Left ventricle myocardium superior (tissue), 1 donor: Measurements from ENCODE around the gene LSM5. TPM values are rescaled to one million over a fixed set of nuclear protein-coding genes. Genes with fewer than 3 reads are reported as not detected.
"Not testable (repeated sequence)": the region's sequence is repeated elsewhere in the genome, so short reads cannot be mapped to it uniquely, and the experiment has no call there.

Experiments
- ATAC-seq: fragments of 200-7000 bp; cut with Tn5 transposase; one replicate; pipeline ENCODE4 v1.9.1; 2020; ENCODE audit warnings: mild to moderate bottlenecking, moderate library complexity
- DNase-seq: peaks from one replicate; pipeline ENCODE4 v3.0.0-alpha.2; 2020
- intact Hi-C: fragments of 100-400 bp; cut with micrococcal nuclease; formaldehyde crosslinking; loops from one replicate; pipeline ENCODE4 v1.11.0; 2022
- total RNA-seq: library from RNA; stranded (reverse); fragmentation: NEBNext Ultra II Directional; extraction: Animal tissue kit (Norgen Biotek cat#: 25700); gene quantifications from one replicate; pipeline ENCODE4 v1.2.1, GENCODE V29; 2021
- donor health status: DM: no; HTN: yes; CAD: no; lungs with severe emphysema.

LSM5 gene
- total RNA-seq, 1 donor from 2014 or later = 41.8 TPM

DNA sequence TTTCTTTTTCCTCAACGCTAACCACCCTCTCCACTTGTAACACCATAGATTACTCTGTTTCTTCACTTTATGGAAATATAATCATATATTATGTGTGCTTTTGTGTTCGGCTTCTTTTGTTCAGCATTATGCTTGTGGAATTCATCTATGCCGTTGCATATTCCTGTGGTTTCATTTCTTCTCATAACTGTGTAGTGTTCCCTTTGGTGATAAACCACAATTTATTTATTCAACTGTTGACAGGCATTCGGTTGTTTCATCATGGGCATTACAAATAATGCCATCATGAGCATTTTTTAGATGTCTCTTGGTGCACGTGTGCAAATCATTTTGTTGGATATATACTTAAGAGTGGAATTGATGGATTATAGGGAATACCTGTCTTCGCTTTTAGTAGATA lies 17.2 kb upstream of the LSM5 start:
- intact Hi-C loops = no loop called here
- DNase-seq (no peak), ATAC-seq (no peak)

DNA sequence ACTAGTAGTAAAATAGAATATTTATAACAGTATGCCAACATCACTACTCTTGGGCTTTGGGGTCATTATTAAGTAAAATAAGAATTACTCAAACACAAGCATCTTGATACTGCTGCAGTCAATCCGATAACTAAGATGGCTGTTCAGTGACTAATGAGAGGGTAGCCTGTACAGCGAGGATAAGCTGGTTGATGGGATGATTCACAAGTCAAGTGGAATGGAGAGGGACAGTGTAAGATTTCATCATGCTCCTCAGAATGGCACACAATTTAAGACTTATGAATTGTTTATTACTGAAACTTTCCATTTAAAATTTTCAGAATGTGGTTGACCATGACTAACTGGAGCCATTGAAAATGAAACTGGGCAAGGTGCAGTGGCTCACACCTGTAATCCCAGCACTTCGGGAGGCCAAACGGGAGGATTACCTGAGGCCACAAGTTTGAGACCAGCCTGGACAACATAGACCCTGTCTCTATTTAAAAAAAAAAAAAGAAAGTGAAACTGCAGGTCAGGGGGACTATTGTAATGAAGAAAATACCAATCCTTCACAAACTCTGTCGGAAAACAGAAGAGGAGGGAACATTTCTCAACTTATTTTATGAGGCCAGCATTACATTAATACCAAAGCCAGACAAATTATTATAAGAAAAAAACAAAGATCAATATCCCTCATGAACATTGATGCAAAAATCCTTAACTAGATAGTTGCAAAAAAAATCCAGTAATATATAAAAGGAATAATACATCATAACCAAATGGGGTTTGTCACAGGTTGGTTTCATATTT lies 16.3 kb upstream of the LSM5 start:
- intact Hi-C loops = no loop called here
- DNase-seq (no peak), ATAC-seq (no peak)

DNA sequence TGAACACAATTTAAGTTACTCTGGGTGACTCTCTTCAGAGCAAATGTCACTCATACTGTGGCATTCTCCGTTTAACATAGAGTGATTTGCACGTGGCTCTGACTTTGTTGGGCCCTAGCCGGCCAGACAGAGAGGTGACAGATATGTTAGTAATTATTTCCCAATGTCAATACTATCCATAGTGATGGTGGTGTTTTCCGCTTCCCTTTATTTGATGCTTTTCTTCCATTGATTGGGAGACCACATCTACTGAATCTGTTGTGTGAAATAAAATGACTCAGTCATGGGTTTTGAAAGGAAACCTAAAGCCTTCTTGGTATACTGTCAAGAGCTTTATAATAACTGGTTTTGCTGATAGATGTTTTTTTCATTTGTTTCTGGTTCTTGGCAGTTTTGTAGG lies 12.5 kb upstream of the LSM5 start:
- intact Hi-C loops = no loop called here
- ATAC-seq (no peak), DNase-seq (no peak)

DNA sequence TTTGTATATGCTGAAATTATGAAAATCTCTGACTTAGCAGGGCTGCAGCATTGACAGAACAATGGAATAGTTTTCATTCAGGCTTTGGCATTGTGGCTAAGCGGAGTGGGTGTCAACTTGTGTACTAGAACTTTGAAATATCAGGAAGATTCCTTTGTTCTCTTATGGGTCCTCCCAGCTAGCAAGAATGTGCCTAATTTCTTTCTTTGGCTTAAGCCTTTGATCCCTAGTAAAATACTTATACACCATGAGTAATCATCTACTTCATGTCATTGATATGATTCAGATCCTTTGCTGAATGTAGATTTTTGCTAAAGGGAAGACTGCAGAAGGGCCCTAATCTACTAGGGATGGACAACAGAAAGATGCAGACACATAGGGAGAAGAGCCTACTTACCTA lies 11.3 kb upstream of the LSM5 start:
- DNase-seq (no peak), ATAC-seq (peak; percentile 39)
- intact Hi-C loops = no loop called here

DNA sequence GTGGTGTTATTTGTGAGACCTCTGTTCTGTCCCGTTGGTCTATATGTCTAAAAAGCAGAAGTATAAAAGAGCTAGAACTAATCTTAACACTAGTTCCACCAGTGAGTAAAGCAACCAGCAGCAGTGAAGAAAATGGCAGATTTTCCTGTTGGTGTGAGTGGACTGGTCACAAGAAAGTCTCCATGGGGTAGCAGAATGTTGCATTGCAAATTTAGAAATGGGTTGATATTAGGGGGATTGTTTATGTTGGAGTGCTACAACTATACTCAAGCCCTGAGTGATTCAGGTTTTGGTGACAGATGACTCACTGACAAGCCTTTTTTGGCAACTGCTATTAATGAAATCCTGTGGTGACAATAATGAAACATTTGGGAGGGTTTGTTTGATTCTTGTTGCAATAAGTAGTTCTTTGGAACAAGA lies 10.8 kb upstream of the LSM5 start:
- DNase-seq = no peak
- intact Hi-C loops = no loop called here
- ATAC-seq = peak; percentile 36

DNA sequence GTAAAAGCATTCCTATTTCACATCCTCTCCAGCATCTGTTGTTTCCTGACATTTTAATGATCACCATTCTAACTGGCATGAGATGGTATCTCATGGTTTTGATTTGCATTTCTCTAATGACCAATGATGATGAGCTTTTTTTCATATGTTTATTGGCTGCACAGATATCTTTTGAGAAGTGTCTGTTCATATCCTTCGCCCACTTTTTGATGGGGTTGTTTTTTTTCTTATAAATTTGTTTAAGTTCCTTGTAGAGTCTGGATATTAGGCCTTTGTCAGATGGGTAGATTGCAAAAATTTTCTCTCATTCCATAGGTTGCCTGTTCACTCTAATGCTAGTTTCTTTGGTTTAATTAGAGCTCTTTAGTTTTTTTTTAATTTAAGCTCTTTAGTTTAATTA lies 10.0 kb upstream of the LSM5 start:
- DNase-seq, intact Hi-C loops, ATAC-seq: not testable (repeated sequence)

DNA sequence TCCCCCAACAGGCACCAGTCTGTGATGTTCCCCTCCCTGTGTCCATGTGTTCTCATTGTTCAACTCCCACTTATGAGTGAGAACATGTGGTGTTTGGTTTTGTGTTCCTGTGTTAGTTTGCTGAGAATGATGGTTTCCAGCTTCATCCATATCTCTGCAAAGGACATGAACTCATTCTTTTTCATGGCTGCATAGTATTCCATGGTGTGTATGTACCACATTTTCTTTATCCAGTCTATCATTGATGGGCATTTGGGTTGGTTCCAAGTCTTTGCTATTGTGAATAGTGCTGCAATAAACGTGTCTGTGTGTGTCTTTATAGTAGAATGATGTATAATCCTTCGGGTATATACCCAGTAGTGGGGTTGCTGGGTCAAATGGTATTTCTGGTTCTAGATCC lies 9.6 kb upstream of the LSM5 start:
- ATAC-seq, intact Hi-C loops, DNase-seq: not testable (repeated sequence)

DNA sequence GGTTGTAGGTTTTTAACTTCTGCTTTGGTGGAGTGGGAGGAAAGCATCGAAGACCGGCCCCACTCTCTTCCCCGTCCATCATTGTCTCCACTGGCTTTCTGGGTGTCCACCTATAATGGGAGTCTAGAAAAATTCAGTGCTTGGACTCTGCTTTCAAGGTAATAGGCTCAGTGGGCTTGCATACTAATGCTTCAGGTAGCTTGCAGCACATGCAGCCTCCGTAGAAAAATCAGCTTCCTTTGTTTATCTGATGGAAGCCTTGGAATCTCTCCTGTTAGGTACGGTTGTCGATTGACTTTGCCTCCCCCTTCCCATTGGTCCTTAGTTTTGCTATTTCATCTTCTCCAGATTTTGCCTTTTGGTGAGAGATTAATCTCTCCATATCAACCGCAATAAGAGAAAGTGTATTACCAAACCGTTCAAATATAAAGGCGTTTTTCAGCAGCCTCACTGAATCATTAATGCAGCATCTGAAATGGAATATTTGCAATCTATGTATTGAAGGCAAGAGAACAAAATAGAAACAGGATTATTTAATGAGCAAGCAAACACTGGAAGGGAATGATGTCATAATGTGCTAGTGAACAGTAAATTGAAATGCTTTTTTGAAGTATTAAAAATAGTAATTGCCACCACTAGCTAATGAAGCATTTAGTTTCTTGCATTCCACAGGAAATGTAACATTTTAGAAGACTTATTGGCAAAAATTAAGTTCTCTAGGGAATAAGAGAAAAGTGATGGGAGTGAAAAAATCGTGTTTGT lies 6.1 kb upstream of the LSM5 start:
- no peak for ATAC-seq
- intact Hi-C loops = no loop called here

DNA sequence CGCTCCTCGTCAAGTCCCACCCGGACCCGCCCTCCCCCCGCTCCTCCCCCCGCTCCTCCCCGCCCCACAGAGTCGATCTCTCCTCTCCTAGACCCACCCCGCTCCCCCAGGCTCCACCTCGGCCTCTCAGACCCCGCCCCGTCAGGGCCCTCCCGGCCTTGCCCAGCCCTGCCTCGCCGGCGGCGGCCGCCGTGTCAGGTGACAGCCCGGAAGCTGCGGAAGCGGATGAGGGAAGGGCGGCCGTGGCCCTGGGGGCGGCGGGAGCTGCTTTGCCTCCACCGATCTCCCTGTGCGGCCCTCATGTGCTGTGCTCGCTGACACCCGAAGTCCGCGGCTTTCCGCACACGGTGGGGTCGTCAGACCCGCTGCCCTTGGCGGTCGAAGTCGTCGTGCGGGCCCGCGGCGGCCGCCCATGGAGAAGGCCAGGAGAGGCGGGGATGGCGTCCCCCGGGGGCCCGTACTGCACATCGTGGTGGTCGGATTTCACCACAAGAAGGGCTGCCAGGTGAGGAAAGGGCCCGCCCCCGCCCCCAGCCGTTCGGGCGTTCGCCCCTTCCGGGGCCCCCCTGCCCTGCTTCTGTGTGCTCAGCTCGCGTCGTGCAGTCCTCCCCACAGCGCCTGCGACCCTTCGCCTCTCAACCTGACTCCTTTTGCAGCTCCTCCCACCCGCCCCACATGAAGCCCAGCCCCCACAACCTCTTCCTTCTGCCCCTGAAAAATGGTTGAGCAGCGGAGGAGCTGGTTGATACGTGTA lies 5.3 kb upstream of the LSM5 start, which contains the start of gene AVL9:
Gene AVL9, plus strand, starts transcription at position 192 of the 754 bp plus-strand sequence. Its CDS starts 221 bp downstream, at position 413.
- DNase-seq = peak; percentile 99
- intact Hi-C loops = no loop called here

More for the DNA sequence above, 6.1 kb upstream of the LSM5 start:
- no peak for DNase-seq

DNA sequence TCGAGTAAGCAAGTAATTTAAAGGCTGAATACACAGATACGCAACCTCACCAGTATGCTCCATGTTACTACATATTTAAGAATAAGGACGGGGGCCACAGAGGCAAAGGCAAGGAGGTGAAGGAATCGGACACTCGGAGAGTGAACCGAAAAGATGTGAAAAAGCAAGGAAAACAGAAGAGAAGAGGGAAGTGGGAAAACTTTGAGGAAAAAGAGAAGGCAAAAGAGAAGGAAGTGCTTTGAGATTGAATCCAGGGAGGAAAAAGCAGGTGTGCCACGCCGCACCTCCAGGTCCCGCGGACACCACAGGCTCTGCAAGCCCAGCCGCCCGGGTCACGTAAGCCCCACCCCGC lies 4.7 kb upstream of the LSM5 start:
- DNase-seq (no peak), ATAC-seq (peak; percentile 14)
- intact Hi-C loops = no loop called here

More for the DNA sequence above, 5.3 kb upstream of the LSM5 start, which contains the start of gene AVL9:
- peak; percentile 98 for ATAC-seq

DNA sequence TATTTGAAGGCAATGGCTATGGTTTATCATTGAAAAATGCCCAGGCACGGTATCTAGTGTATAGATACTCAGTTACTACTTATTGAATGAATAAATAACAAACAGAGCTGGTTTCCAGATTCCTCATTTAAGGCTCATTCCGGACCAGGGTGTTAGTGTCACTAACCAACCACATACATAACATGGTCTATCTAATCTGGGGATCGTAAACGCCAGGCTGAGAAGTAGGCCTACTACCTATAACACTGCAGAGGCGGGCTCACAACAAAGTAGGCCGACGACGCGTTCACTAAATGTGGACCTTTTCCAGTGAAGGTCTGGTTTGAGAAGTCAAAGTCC lies 423 bp downstream of the LSM5 start:
- intact Hi-C loops = no loop called here
- ATAC-seq = no peak
- DNase-seq = no peak

DNA sequence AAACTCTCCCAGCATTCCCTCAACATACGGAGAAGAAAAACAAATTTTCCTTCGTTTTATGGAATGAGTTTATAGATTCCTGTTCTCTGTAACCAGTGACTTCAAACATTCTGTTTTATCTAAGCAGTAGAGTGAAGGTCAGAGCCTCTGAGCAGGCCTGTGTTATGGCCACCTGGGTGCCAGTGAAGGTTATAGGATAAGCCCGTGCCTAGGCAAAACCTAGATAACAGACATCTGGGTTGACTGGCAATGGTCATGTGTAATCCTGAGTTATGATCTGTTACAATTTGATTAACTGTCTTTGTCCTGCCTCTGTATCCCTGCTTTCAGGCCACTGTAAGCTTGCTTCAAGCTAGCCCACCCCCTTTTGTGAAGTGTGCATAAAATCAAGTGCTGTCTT lies 8.3 kb downstream of the LSM5 start:
- intact Hi-C loops = no loop called here
- DNase-seq (no peak), ATAC-seq (peak; percentile 66)

DNA sequence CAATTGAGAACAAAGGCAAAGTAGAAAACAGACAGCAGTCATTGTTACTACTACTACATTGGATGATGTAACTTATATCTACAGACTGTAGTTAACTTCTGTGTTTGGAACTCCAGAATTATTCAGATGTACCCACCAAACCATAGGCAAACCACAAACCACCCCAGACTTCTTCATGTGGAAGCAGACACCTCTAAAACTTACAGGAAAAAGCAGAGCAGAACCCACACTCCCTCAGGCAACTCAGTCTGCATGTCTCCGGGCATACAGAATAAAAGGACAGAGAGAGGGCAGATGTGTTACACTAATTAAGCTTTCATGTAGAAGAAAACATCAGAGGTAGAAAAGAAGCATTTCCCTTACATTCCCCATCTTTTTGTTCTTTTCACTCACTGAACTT lies 9.0 kb downstream of the LSM5 start:
- no peak for DNase-seq
- intact Hi-C loops = no loop called here
- no peak for ATAC-seq

DNA sequence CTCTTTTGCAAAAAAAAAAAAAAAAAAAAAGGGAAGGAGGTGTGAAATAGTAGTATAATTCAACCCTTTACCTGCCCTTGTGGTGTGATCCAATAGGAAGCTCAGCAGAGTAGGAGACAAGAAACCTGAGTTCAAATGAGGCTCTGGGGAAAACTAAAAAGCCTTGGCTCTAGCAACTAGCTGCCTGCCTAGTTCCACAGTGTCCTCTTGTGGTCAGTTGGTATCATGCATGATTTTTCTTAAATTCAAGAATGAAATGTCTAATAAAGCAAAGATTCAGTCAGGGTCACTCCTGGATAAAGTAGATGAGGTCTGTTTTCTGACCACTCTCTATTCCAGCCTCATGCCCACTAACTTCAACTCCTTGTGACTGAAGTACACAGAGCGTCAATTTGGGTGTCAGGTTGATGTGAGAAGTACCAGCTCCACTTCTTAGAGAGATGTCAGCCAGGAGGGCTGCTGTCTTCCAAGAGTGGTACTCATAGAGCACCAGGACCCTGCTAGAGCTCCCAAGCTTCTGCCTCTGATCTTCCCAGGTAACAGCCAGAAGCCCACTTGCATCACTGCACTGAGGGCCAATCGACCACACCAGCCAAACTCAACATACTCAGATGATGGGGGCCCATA lies 10.5 kb downstream of the LSM5 start:
- no peak for ATAC-seq
- intact Hi-C loops = loop anchor here (5.0 to 10.0 kb wide), 2 partner anchors 272 to 735 kb away; no protein-coding TSS in a partner anchor
- DNase-seq = no peak

DNA sequence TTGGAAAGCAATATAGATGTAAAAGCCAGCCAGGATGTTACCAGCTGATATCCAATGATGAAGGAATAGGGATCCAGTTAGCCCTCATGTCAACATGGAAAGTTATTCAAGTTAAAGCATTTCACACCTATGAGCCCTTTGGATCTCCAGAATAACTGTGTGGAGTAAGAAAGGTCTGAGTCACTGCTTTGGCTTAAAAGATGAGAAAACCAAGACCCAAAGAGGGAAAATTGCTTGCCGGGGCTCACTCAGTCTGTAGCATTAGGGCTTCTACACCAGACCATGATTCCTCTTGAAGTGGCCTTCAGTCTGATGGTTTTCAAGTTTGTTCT lies 12.6 kb downstream of the LSM5 start:
- DNase-seq (no peak), ATAC-seq (no peak)
- intact Hi-C loops = loop anchor here (5.0 to 10.0 kb wide), 2 partner anchors 270 to 733 kb away; no protein-coding TSS in a partner anchor

DNA sequence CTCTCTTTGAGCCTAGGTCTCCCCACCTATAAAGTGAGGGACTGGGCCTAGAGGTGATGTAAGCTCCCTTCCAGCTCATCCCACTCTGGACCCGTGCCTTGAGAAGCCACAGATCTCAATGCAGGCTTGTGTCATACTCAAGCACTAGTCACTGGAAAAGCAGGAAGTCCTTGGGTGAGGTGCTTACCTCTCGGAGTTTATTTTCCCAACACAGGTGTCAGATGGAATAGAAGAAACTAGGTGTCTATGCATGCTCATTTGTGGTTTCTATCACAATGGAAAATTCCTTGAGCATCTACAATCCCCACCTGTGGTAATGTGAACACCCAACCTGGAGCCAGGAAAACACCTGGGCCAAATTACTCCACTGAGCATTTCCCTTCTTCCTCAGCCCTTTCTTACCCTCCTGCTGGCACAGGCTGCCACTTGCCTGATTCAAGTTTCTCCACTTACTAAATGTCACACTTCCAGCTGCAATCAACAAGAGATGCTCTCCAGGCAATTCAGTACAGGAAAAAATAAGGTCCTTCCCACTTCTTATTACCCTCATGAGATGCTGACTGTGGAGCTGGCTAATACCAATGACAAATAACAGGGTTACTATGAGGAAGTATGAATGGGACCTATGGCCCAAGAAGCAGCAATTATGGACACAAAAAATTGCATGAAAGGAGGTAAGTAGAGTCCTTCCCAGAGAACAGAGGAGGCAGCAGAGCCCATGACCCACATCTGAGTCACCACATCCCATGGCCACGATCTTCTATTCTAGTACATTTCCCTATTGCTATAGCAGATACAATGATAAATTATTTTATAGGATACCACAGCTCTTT lies 13.1 kb downstream of the LSM5 start:
- intact Hi-C loops = loop anchor here (5.0 to 10.0 kb wide), 2 partner anchors 270 to 732 kb away; no protein-coding TSS in a partner anchor
- no peak for DNase-seq
- ATAC-seq = no peak

DNA sequence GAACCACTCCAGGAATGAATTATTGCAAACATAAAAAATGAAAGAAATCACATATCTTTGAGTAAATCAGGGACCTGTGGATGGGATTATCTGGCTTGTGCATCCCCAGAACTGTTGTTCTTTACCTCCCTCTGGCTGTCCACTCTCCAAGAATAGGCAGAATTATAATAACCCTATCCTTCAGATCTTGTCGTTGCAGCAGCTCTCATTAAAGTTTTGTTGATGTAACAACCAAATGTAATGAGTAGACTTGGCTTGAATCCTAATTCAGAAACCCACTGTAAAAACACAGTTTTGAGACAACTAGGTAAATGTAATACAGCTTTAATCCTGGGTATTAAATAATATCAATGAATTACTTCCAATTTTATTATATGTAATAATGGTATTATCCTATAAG lies 16.2 kb downstream of the LSM5 start:
- DNase-seq (no peak), ATAC-seq (no peak)
- intact Hi-C loops = loop anchor here (10.0 kb wide), 1 partner anchor 729 kb away; no protein-coding TSS in a partner anchor

DNA sequence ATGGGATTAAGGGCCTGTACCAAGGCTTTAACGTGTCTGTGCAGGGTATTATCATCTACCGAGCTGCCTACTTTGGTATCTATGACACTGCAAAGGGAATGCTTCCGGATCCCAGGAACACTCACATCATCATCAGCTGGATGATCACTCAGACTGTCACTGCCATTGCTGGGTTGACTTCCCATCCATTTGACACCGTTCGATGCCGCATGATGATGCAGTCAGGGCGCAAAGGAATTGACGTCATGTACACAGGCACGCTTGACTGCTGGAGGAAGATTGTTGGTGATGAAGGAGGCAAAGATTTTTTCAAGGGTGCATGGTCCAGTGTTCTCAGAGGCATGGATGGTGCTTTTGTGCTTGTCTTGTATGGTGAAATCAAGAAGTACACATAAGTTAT lies 18.2 kb downstream of the LSM5 start:
- no peak for DNase-seq
- ATAC-seq = no peak
- intact Hi-C loops = loop anchor here (10.0 kb wide), 1 partner anchor 727 kb away; no protein-coding TSS in a partner anchor
